Endothelial cell of umbilical vein (primary cell): ENCODE results near the gene NF1. TPM values are rescaled to one million over a fixed set of nuclear protein-coding genes. Genes with fewer than 3 reads are reported as not detected.

Experiments
- BruUV-seq: library from RNA; stranded (reverse); fragments of 400-500 nt; replicated peaks from 2 replicates; lab custom pipeline; 2021; lab: Mats Ljungman, UMichigan
- CTCF ChIA-PET: fragments of 300-600, 350-600 bp; sonication (Branson Sonifier 250); formaldehyde crosslinking; loops from one replicate; lab custom pipeline; 2021; ENCODE audit warnings: antibody characterized with exemption, inconsistent platforms; lab: Charles Lee
- POLR2A ChIA-PET: fragments of 300-600, 350-600 bp; sonication (Branson Sonifier 250); formaldehyde crosslinking; loops from one replicate; lab custom pipeline; 2021; ENCODE audit warnings: antibody characterized with exemption, inconsistent platforms; lab: Charles Lee
- DNase-seq: peaks from one replicate; pipeline ENCODE4 v3.0.0-alpha.2; 2011; ENCODE audit warnings: low read depth, low spot score
- FAIRE-seq: peaks from 2 replicates; lab custom pipeline; 2011; peaks lifted over from hg19 to GRCh38; lab: Jason Lieb, UNC
- H2AFZ ChIP-seq: 2 replicates; pipeline ENCODE4 v1.6.0; 2012; ENCODE audit warnings: low read depth, low read length, control low read depth, inconsistent platforms
- H3K27ac ChIP-seq: 2 replicates; pipeline ENCODE4 v1.5.1; 2011; ENCODE audit warnings: low read depth, mild to moderate bottlenecking, control low read depth, low read length, moderate library complexity; ENCODE audit not compliant: insufficient read depth
- H3K27me3 ChIP-seq, 2 experiments: 2 replicates each; pipeline versions ENCODE4 v1.6.0 to v1.6.1; 2011; ENCODE audit warnings: low read length in 2 of 2, mixed read lengths in 1 of 2; ENCODE audit not compliant: control insufficient read depth in 2 of 2, insufficient read depth in 2 of 2
- H3K36me3 ChIP-seq, 2 experiments: 2 replicates in 1 of 2; 3 replicates in 1 of 2; pipeline ENCODE4 v1.5.1; 2011; ENCODE audit warnings: low read length in 2 of 2, mild to moderate bottlenecking in 1 of 2, moderate library complexity in 1 of 2; ENCODE audit not compliant: control insufficient read depth in 2 of 2, insufficient read depth in 2 of 2; ENCODE audit errors: extremely low read depth in 1 of 2
- H3K4me1 ChIP-seq: 3 replicates; pipeline ENCODE4 v1.5.1; 2011; ENCODE audit warnings: mild to moderate bottlenecking, low read length; ENCODE audit not compliant: control insufficient read depth, insufficient read depth; ENCODE audit errors: extremely low read depth
- H3K4me2 ChIP-seq: 2 replicates; pipeline ENCODE4 v1.6.1; 2011; ENCODE audit warnings: low read length, control low read depth, mixed read lengths; ENCODE audit not compliant: insufficient read depth
- H3K4me3 ChIP-seq, 3 experiments: fragments of 200-600 bp in 1 of 3; sonication (generic), shearing (Covaris generic) in 1 of 3; replicated peaks in 1 of 3; 2 replicates each; pipeline ENCODE4 v1.5.1; 2011 to 2016; ENCODE audit warnings: control low read depth in 3 of 3, low read length in 3 of 3, mild to moderate bottlenecking in 2 of 3, inconsistent platforms in 1 of 3, low read depth in 1 of 3, moderate library complexity in 1 of 3; ENCODE audit not compliant: insufficient read depth in 1 of 3
- H3K79me2 ChIP-seq: 2 replicates; pipeline ENCODE4 v1.6.0; 2012; ENCODE audit warnings: low read length, inconsistent platforms; ENCODE audit not compliant: control insufficient read depth, insufficient read depth
- H3K9ac ChIP-seq: replicated peaks from 2 replicates; pipeline ENCODE3; 2011; ENCODE audit warnings: low read length, control low read depth; ENCODE audit not compliant: insufficient read depth; ENCODE audit errors: extremely low read depth
- H3K9me1 ChIP-seq: replicated peaks from 3 replicates; pipeline ENCODE4 v1.6.0; 2011; ENCODE audit warnings: mild to moderate bottlenecking, low read length; ENCODE audit not compliant: control insufficient read depth, insufficient read depth; ENCODE audit errors: extremely low read depth
- H3K9me3 ChIP-seq: replicated peaks from 2 replicates; pipeline ENCODE4 v1.5.1; 2012; ENCODE audit warnings: low read length, inconsistent platforms; ENCODE audit not compliant: control insufficient read depth, insufficient read depth
- H4K20me1 ChIP-seq: replicated peaks from 2 replicates; pipeline ENCODE3; 2011; ENCODE audit warnings: mild to moderate bottlenecking, low read length; ENCODE audit not compliant: control insufficient read depth, insufficient read depth; ENCODE audit errors: extremely low read depth
- EZH2 ChIP-seq: IDR thresholded peaks from 2 replicates; pipeline ENCODE4 v1.6.1; 2012; ENCODE audit warnings: borderline replicate concordance, low read depth, mild to moderate bottlenecking, moderate library complexity, low read length, inconsistent platforms; ENCODE audit not compliant: severe bottlenecking
- FOS ChIP-seq: IDR thresholded peaks from 2 replicates; pipeline ENCODE4 v1.6.1; 2011; ENCODE audit warnings: mild to moderate bottlenecking, low read length, moderate library complexity, borderline replicate concordance; ENCODE audit not compliant: insufficient read depth
- GATA2 ChIP-seq: IDR thresholded peaks from 2 replicates; pipeline ENCODE4 v1.7.0; 2011; ENCODE audit warnings: low read depth, mild to moderate bottlenecking, moderate library complexity, mixed read lengths, low read length; ENCODE audit not compliant: insufficient read length, insufficient read depth
- JUN ChIP-seq: IDR thresholded peaks from 2 replicates; pipeline ENCODE4 v1.6.1; 2011; ENCODE audit warnings: borderline replicate concordance, low read depth; ENCODE audit not compliant: insufficient read length, insufficient read depth
- MYC ChIP-seq: IDR thresholded peaks from one replicate; pipeline ENCODE4 v1.6.1; 2011; ENCODE audit warnings: mild to moderate bottlenecking, low read depth, low read length
- POLR2A ChIP-seq: IDR thresholded peaks from 2 replicates; pipeline ENCODE4 v1.6.1; 2012; ENCODE audit warnings: low read depth, mild to moderate bottlenecking, control low read depth, low read length
- POLR2AphosphoS5 ChIP-seq: IDR thresholded peaks from 2 replicates; pipeline ENCODE4 v1.6.1; 2012; ENCODE audit warnings: low read depth, mild to moderate bottlenecking, control low read depth, low read length, moderate library complexity; ENCODE audit not compliant: insufficient read depth
- dilution Hi-C: fragments of 300-500 bp; cut with MboI; formaldehyde crosslinking; loops from one replicate; pipeline ENCODE4 v1.15.0; 2019; ENCODE audit warnings: low sequenced_read_pairs; ENCODE audit not compliant: extremely low pct_ligation_motif_present
- intact Hi-C: fragments of 100-400 bp; cut with micrococcal nuclease; formaldehyde crosslinking; loops from one replicate; pipeline ENCODE4 v1.10.0; 2022
- polyA plus RNA-seq, 4 experiments: library from polyadenylated mRNA; depleted of rRNA in 3 of 4; stranded (reverse) in 3 of 4; unstranded in 1 of 4; fragments of >200 nt; gene quantifications; 2 replicates each; pipeline versions ENCODE4 v1.2.1 to v1.2.3, GENCODE V29; 2011 to 2012; ENCODE audit warnings: missing spikeins in 1 of 4
- total RNA-seq: library from RNA; stranded (reverse); gene quantifications from 2 replicates; pipeline ENCODE4 v1.2.3, GENCODE V29; 2021
- TF ChIP-seq, protein P1 (sequence below): IDR thresholded peaks from 2 replicates; pipeline ENCODE4 v1.6.1; 2011; ENCODE audit not compliant: insufficient read depth, insufficient read length
- TF ChIP-seq, protein P2 (sequence below), 2 donors: IDR thresholded peaks; 1 replicate in 1 of 2; 2 replicates in 1 of 2; pipeline ENCODE4 v1.5.1; 2011; ENCODE audit warnings: low read length in 2 of 2, mild to moderate bottlenecking in 2 of 2, moderate library complexity in 2 of 2, control low read depth in 1 of 2, inconsistent platforms in 1 of 2, low read depth in 1 of 2; ENCODE audit not compliant: insufficient read depth in 1 of 2; ENCODE audit errors: extremely low read depth in 1 of 2

The NF1 gene
- total and polyA plus RNA-seq, 2 donors (not counting 3 experiments of a cell fraction or from before 2014, with no cell fraction given), result 13.7 to 42.4 TPM

DNA sequence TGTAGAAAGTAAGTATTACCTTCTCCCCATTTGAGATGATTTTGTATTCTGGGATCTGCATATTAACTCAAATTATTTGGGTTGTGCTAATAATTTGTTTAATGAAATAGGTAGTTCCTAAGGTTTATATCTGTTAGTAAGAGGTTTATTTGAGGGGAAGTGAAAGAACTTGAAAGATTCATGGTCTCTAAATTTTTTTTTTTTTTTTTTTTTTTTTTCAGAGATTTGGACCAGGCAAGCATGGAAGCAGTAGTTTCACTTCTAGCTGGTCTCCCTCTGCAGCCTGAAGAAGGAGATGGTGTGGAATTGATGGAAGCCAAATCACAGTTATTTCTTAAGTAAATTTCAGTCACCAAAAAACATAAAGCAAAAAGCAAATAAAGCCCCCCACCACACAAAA lies 137.1 kb downstream of the NF1 start:
- dilution Hi-C loops (no loop called here), intact Hi-C loops (no loop called here)
- Histone ChIP-seq H3K4me3 (no peak overlapping the region), H3K27ac (no peak overlapping the region), H3K79me2 (no peaks in the 10 kb centered on the region), H2AFZ (no peak overlapping the region), H3K4me2 (no peak overlapping the region), H4K20me1 (no peaks in the 10 kb centered on the region), H3K36me3 (peaks cover 7 to 10% of the 10 kb centered on the region in 2 experiments), H3K27me3 (no peaks in the 10 kb centered on the region), H3K4me1 (no peaks in the 10 kb centered on the region), H3K9me1 (no peaks in the 10 kb centered on the region), H3K9me3 (no peaks in the 10 kb centered on the region), H3K9ac (no peak overlapping the region)
- ChIA-PET CTCF (no interaction called here), POLR2A (interaction anchor here (0.5 kb wide), 1 partner anchor 635 kb away, joined by 4 read pairs; no protein-coding TSS in a partner anchor)
- no TSS peak for BruUV-seq
- TF ChIP-seq POLR2A (no peak), EZH2 (no peak), JUN (no peak), GATA2 (no peak), MYC (no peak), FOS (no peak), POLR2AphosphoS5 (no peak)
- TF ChIP-seq, protein P1, sequence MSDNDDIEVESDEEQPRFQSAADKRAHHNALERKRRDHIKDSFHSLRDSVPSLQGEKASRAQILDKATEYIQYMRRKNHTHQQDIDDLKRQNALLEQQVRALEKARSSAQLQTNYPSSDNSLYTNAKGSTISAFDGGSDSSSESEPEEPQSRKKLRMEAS, result no peak
- TF ChIP-seq, protein P2, sequence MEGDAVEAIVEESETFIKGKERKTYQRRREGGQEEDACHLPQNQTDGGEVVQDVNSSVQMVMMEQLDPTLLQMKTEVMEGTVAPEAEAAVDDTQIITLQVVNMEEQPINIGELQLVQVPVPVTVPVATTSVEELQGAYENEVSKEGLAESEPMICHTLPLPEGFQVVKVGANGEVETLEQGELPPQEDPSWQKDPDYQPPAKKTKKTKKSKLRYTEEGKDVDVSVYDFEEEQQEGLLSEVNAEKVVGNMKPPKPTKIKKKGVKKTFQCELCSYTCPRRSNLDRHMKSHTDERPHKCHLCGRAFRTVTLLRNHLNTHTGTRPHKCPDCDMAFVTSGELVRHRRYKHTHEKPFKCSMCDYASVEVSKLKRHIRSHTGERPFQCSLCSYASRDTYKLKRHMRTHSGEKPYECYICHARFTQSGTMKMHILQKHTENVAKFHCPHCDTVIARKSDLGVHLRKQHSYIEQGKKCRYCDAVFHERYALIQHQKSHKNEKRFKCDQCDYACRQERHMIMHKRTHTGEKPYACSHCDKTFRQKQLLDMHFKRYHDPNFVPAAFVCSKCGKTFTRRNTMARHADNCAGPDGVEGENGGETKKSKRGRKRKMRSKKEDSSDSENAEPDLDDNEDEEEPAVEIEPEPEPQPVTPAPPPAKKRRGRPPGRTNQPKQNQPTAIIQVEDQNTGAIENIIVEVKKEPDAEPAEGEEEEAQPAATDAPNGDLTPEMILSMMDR (IDR thresholded peaks at IDR 0.05; ENCODE audit: extremely low read depth in 1 of 2, insufficient read depth in 1 of 2, low read depth in 1 of 2, low read length in 2 of 2), result no peak
- FAIRE-seq (no peak), DNase-seq (no peak)
